GM08714 (cell line): ENCODE measurements around the gene KIAA0513.

Experiments
- H3K4me3 ChIP-seq: fragments of 200-500 bp; sonication (Bioruptor generic); 2 replicates; pipeline ENCODE4 v1.5.1; 2014; ENCODE audit warnings: mild to moderate bottlenecking, low read length, inconsistent platforms
- ZNF274 ChIP-seq: IDR thresholded peaks from 2 replicates; pipeline ENCODE4 v1.6.1; 2012; ENCODE audit warnings: mild to moderate bottlenecking, low read depth, low read length

Gene KIAA0513

GRCh38 chr16:85098565-85098964 lies 71.0 kb downstream of the KIAA0513 start:
- no peak for TF ChIP-seq ZNF274
- no peak overlapping the region for H3K4me3 ChIP-seq

GRCh38 chr16:85100265-85100664 lies 72.7 kb downstream of the KIAA0513 start:
- no peak overlapping the region for H3K4me3 ChIP-seq
- TF ChIP-seq ZNF274: no peak

GRCh38 chr16:85101956-85102630 lies 74.5 kb downstream of the KIAA0513 start:
- no peak overlapping the region for H3K4me3 ChIP-seq
- no peak for TF ChIP-seq ZNF274

GRCh38 chr16:85103114-85104079 lies 75.8 kb downstream of the KIAA0513 start:
- no peak for TF ChIP-seq ZNF274
- no peak overlapping the region for H3K4me3 ChIP-seq

- no peak overlapping the region for H3K4me3 ChIP-seq
- TF ChIP-seq ZNF274: no peak
Observed at GRCh38 chr16:85104147-85104546, 76.6 kb downstream of the KIAA0513 start.

GRCh38 chr16:85104821-85105391 lies 77.3 kb downstream of the KIAA0513 start:
- TF ChIP-seq ZNF274: no peak
- no peak overlapping the region for H3K4me3 ChIP-seq

- no peak for TF ChIP-seq ZNF274
Observed at GRCh38 chr16:85105475-85105874, 77.9 kb downstream of the KIAA0513 start.

GRCh38 chr16:85107083-85107482 lies 79.5 kb downstream of the KIAA0513 start:
- no peak overlapping the region for H3K4me3 ChIP-seq
- no peak for TF ChIP-seq ZNF274

More at GRCh38 chr16:85105475-85105874, 77.9 kb downstream of the KIAA0513 start:
- H3K4me3 ChIP-seq: no peak overlapping the region

- TF ChIP-seq ZNF274: no peak
- no peak overlapping the region for H3K4me3 ChIP-seq
Observed at GRCh38 chr16:85107532-85107931, 79.9 kb downstream of the KIAA0513 start.

GRCh38 chr16:85110105-85110504 lies 82.5 kb downstream of the KIAA0513 start:
- TF ChIP-seq ZNF274: no peak
- H3K4me3 ChIP-seq: no peak overlapping the region

- no peak overlapping the region for H3K4me3 ChIP-seq
- no peak for TF ChIP-seq ZNF274
Observed at GRCh38 chr16:85111184-85111583, 83.6 kb downstream of the KIAA0513 start.

GRCh38 chr16:85112364-85112763 lies 84.8 kb downstream of the KIAA0513 start, which contains the start of gene CIBAR2:
TSS of gene CIBAR2 (minus strand) at chr16:85112472. CDS start at chr16:85112352, 120 bp downstream.
- no peak for TF ChIP-seq ZNF274
- no peak within 1 kb of the TSS for H3K4me3 ChIP-seq

GRCh38 chr16:85113168-85113733 lies 85.7 kb downstream of the KIAA0513 start:
- H3K4me3 ChIP-seq: no peak overlapping the region
- TF ChIP-seq ZNF274: no peak

- no peak overlapping the region for H3K4me3 ChIP-seq
- TF ChIP-seq ZNF274: no peak
Observed at GRCh38 chr16:85113913-85114312, 86.3 kb downstream of the KIAA0513 start.
